HepG2 (cell line): ENCODE results near the gene P3H4. TPM values are rescaled to one million over a fixed set of nuclear protein-coding genes. Genes with fewer than 3 reads are reported as not detected.
A peak's percentile ranks its signal among the peaks of the same experiment; 100 is the strongest.

ENCODE experiments used
- ARNT ChIP-seq: fragments of 450-650 bp; IDR thresholded peaks from 2 replicates; pipeline ENCODE4 v1.6.1; 2017
- ARNTL ChIP-seq: sonication (generic); formaldehyde crosslinking; IDR thresholded peaks from 2 replicates; pipeline ENCODE4 v1.4.0; 2020; ENCODE audit warnings: mild to moderate bottlenecking, missing genetic modification reagents
- CC2D1A ChIP-seq: sonication (generic); formaldehyde crosslinking; IDR thresholded peaks from 2 replicates; pipeline ENCODE4 v1.8.1; 2023; ENCODE audit warnings: mild to moderate bottlenecking, missing genetic modification reagents
- IRF2 ChIP-seq: IDR thresholded peaks from 2 replicates; pipeline ENCODE4 v1.6.1; 2018; ENCODE audit warnings: missing genetic modification reagents, missing compliant biosample characterization
- NCOA1 ChIP-seq: sonication (generic); formaldehyde crosslinking; IDR thresholded peaks from 2 replicates; pipeline ENCODE4 v1.9.0; 2021; ENCODE audit warnings: missing genetic modification reagents
- NFKBIZ ChIP-seq: IDR thresholded peaks from 2 replicates; pipeline ENCODE4 v1.6.1; 2018; ENCODE audit warnings: missing genetic modification reagents, missing compliant biosample characterization
- RELA ChIP-seq: sonication (generic); formaldehyde crosslinking; IDR thresholded peaks from 2 replicates; pipeline ENCODE4 v1.4.0; 2020; ENCODE audit warnings: missing genetic modification reagents
- ZFP36L1 ChIP-seq: sonication (generic); formaldehyde crosslinking; IDR thresholded peaks from 2 replicates; pipeline ENCODE4 v1.8.0; 2022; ENCODE audit warnings: mild to moderate bottlenecking, missing genetic modification reagents, moderate library complexity
- ZFP37 ChIP-seq: sonication (generic); formaldehyde crosslinking; IDR thresholded peaks from 2 replicates; pipeline ENCODE4 v1.4.0; 2020; ENCODE audit warnings: missing genetic modification reagents, borderline replicate concordance
- ZNF101 ChIP-seq: sonication (generic); formaldehyde crosslinking; IDR thresholded peaks from 2 replicates; pipeline ENCODE4 v1.4.0; 2020; ENCODE audit warnings: mild to moderate bottlenecking, low read depth, missing genetic modification reagents, borderline replicate concordance
- ZNF446 ChIP-seq: sonication (generic); formaldehyde crosslinking; IDR thresholded peaks from 2 replicates; pipeline ENCODE4 v1.5.0; 2020; ENCODE audit warnings: mild to moderate bottlenecking, missing genetic modification reagents
- ZNF678 ChIP-seq: sonication (generic); formaldehyde crosslinking; IDR thresholded peaks from 2 replicates; pipeline ENCODE4 v1.4.0; 2020; ENCODE audit warnings: mild to moderate bottlenecking, missing genetic modification reagents
- polyA plus RNA-seq, 8 experiments: library from polyadenylated mRNA; depleted of rRNA in 3 of 8; stranded (reverse) in 7 of 8; unstranded in 1 of 8; fragments of >200 nt; fragmentation: Illumina TruSeq in 4 of 8; extraction: Trizol in 4 of 8; gene quantifications; 2 replicates each; pipeline versions ENCODE4 v1.2.1 to v1.2.3, GENCODE V29; 2011 to 2016; ENCODE audit warnings: low read depth in 4 of 8, missing spikeins in 1 of 8, mixed read lengths in 1 of 8; ENCODE audit not compliant: insufficient read depth in 1 of 8
- total RNA-seq, 5 experiments: library from RNA; depleted of rRNA; stranded (reverse); fragments of >200 nt; fragmentation: Illumina TruSeq; extraction: Trizol; gene quantifications; 2 replicates each; pipeline ENCODE4 v1.2.3, GENCODE V29; 2016; ENCODE audit warnings: low read depth in 1 of 5
- TF ChIP-seq, protein P1 (sequence below): sonication (generic); formaldehyde crosslinking; IDR thresholded peaks from 2 replicates; pipeline ENCODE4 v1.4.0; 2020; ENCODE audit warnings: mild to moderate bottlenecking, missing genetic modification reagents
- TF ChIP-seq, protein P2 (sequence below): sonication (generic); formaldehyde crosslinking; IDR thresholded peaks from 2 replicates; pipeline ENCODE4 v1.4.0; 2020; ENCODE audit warnings: missing genetic modification reagents
- TF ChIP-seq, protein P3 (sequence below): sonication (generic); formaldehyde crosslinking; IDR thresholded peaks from 2 replicates; pipeline ENCODE4 v1.8.0; 2022; ENCODE audit warnings: missing genetic modification reagents, mild to moderate bottlenecking, moderate library complexity, borderline replicate concordance
- TF ChIP-seq, protein P4 (sequence below): sonication (generic); formaldehyde crosslinking; IDR thresholded peaks from 2 replicates; pipeline ENCODE4 v1.5.0; 2020; ENCODE audit warnings: missing genetic modification reagents

Gene P3H4
- total and polyA plus RNA-seq, 2 of the 13 experiments (the other 11 are each of a cell fraction or from before 2014, with no cell fraction given) = 37.1 to 50.6 TPM

DNA sequence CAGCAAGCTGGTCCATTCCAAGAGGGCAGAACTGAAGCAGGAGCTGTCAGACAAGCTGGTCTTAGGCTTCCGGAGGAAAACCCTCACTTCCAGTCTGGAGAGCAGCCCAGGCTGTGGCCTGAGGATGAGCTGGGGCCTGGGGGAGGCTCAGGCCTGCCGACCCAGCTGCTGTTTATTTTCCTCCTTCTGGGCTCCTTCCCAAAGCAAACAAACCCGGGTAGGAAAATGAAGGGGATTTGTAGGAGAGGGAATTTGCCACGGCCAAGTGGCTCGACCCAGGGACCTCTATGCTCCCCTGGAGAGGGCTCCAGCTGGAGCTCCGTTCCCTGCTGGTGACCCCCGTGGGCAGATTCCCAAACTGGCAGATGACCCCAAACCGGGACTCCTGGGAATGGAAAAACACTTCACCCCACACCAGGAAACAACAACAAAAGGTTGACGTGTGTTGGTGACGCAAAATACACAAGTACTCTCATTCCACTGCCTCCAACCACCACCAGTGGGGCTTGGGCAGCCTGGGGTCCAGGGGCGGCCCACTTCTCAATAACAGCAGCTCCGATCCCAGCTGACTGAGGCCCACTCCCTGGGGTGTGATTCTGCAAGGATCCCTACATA is 34.1 kb downstream of the P3H4 start (continued):
- TF ChIP-seq, protein P1, sequence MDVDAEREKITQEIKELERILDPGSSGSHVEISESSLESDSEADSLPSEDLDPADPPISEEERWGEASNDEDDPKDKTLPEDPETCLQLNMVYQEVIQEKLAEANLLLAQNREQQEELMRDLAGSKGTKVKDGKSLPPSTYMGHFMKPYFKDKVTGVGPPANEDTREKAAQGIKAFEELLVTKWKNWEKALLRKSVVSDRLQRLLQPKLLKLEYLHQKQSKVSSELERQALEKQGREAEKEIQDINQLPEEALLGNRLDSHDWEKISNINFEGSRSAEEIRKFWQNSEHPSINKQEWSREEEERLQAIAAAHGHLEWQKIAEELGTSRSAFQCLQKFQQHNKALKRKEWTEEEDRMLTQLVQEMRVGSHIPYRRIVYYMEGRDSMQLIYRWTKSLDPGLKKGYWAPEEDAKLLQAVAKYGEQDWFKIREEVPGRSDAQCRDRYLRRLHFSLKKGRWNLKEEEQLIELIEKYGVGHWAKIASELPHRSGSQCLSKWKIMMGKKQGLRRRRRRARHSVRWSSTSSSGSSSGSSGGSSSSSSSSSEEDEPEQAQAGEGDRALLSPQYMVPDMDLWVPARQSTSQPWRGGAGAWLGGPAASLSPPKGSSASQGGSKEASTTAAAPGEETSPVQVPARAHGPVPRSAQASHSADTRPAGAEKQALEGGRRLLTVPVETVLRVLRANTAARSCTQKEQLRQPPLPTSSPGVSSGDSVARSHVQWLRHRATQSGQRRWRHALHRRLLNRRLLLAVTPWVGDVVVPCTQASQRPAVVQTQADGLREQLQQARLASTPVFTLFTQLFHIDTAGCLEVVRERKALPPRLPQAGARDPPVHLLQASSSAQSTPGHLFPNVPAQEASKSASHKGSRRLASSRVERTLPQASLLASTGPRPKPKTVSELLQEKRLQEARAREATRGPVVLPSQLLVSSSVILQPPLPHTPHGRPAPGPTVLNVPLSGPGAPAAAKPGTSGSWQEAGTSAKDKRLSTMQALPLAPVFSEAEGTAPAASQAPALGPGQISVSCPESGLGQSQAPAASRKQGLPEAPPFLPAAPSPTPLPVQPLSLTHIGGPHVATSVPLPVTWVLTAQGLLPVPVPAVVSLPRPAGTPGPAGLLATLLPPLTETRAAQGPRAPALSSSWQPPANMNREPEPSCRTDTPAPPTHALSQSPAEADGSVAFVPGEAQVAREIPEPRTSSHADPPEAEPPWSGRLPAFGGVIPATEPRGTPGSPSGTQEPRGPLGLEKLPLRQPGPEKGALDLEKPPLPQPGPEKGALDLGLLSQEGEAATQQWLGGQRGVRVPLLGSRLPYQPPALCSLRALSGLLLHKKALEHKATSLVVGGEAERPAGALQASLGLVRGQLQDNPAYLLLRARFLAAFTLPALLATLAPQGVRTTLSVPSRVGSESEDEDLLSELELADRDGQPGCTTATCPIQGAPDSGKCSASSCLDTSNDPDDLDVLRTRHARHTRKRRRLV (CRISPR knock-in tag) = peak; percentile 43; the same call in 1 of the 2 replicates
- TF ChIP-seq ARNT (no peak), ZFP36L1 (CRISPR knock-in tag) (no peak; the same call in 1 of the 2 replicates), ZNF101 (CRISPR knock-in tag) (no peak), CC2D1A (CRISPR knock-in tag) (no peak), ZNF678 (CRISPR knock-in tag) (no peak), ZFP37 (no peak), ARNTL (CRISPR knock-in tag) (no peak), IRF2 (CRISPR knock-in tag) (0 out of 2 replicates have a peak, but pooled peaks have one; percentile 21), RELA (CRISPR knock-in tag) (peak; percentile 40; the same call in 1 of the 2 replicates), ZNF446 (CRISPR knock-in tag) (no peak), NCOA1 (CRISPR knock-in tag) (no peak), NFKBIZ (CRISPR knock-in tag) (no peak)
- TF ChIP-seq, protein P2, sequence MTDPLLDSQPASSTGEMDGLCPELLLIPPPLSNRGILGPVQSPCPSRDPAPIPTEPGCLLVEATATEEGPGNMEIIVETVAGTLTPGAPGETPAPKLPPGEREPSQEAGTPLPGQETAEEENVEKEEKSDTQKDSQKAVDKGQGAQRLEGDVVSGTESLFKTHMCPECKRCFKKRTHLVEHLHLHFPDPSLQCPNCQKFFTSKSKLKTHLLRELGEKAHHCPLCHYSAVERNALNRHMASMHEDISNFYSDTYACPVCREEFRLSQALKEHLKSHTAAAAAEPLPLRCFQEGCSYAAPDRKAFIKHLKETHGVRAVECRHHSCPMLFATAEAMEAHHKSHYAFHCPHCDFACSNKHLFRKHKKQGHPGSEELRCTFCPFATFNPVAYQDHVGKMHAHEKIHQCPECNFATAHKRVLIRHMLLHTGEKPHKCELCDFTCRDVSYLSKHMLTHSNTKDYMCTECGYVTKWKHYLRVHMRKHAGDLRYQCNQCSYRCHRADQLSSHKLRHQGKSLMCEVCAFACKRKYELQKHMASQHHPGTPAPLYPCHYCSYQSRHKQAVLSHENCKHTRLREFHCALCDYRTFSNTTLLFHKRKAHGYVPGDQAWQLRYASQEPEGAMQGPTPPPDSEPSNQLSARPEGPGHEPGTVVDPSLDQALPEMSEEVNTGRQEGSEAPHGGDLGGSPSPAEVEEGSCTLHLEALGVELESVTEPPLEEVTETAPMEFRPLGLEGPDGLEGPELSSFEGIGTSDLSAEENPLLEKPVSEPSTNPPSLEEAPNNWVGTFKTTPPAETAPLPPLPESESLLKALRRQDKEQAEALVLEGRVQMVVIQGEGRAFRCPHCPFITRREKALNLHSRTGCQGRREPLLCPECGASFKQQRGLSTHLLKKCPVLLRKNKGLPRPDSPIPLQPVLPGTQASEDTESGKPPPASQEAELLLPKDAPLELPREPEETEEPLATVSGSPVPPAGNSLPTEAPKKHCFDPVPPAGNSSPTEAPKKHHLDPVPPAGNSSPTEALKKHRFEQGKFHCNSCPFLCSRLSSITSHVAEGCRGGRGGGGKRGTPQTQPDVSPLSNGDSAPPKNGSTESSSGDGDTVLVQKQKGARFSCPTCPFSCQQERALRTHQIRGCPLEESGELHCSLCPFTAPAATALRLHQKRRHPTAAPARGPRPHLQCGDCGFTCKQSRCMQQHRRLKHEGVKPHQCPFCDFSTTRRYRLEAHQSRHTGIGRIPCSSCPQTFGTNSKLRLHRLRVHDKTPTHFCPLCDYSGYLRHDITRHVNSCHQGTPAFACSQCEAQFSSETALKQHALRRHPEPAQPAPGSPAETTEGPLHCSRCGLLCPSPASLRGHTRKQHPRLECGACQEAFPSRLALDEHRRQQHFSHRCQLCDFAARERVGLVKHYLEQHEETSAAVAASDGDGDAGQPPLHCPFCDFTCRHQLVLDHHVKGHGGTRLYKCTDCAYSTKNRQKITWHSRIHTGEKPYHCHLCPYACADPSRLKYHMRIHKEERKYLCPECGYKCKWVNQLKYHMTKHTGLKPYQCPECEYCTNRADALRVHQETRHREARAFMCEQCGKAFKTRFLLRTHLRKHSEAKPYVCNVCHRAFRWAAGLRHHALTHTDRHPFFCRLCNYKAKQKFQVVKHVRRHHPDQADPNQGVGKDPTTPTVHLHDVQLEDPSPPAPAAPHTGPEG (CRISPR knock-in tag) = no peak
- TF ChIP-seq, protein P3, sequence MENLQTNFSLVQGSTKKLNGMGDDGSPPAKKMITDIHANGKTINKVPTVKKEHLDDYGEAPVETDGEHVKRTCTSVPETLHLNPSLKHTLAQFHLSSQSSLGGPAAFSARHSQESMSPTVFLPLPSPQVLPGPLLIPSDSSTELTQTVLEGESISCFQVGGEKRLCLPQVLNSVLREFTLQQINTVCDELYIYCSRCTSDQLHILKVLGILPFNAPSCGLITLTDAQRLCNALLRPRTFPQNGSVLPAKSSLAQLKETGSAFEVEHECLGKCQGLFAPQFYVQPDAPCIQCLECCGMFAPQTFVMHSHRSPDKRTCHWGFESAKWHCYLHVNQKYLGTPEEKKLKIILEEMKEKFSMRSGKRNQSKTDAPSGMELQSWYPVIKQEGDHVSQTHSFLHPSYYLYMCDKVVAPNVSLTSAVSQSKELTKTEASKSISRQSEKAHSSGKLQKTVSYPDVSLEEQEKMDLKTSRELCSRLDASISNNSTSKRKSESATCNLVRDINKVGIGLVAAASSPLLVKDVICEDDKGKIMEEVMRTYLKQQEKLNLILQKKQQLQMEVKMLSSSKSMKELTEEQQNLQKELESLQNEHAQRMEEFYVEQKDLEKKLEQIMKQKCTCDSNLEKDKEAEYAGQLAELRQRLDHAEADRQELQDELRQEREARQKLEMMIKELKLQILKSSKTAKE (CRISPR knock-in tag) = no peak
- TF ChIP-seq, protein P4, sequence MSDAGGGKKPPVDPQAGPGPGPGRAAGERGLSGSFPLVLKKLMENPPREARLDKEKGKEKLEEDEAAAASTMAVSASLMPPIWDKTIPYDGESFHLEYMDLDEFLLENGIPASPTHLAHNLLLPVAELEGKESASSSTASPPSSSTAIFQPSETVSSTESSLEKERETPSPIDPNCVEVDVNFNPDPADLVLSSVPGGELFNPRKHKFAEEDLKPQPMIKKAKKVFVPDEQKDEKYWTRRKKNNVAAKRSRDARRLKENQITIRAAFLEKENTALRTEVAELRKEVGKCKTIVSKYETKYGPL (CRISPR knock-in tag) = no peak
